ENCODE data around the gene PPP4C.

PPP4C gene

DNA sequence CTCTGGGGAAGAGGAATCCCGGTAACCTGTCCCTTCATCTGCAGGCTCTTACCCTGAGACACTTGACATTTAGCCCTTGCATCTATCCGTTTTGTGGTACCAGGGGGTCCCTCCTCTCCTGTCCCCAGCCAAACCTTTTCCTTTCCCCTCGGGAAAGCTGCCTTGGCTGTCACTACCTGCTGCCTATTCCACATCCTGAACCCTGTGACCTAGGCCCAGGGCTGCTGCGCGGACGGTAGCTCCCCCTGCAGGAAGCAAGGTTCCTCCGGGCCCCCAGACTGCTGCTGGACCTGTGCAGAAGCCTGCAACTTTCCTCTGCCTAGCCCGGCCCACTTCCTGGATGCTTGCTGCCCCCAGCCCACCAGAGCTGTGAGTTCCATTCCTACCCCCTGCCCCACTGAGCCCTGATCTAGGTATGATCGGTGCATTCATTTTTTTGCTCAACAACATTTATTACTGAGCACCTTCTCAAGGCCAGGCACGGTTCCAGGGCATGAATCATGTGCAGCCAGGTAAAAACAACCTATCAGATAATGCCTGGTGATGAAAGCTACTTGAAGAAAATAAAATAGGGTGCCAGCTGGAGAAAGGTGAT is 20.7 kb upstream of the PPP4C start:
- DNase-seq (ENCODE audit: low spot score) = peak; percentile 43

DNA sequence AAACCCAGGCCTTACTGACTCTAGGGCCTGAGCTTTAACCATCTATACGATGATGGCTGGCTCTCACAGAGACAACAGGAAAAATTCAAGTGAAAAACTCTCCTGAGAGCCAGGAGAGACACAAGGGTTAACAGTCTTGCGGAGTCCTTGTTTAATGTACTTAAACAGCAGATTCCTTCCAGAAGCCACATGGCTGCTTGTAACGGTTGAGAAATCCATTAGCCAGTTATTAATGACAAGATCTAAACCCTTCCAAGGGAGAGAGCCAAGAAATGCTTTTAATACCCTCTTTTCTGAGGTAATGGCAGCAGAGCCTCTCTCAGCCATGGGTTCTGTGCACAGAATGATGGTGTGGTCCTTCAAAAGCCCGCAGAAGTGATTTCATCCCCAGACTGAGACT is 15.4 kb upstream of the PPP4C start:
- no peak for DNase-seq (ENCODE audit: low spot score)

DNA sequence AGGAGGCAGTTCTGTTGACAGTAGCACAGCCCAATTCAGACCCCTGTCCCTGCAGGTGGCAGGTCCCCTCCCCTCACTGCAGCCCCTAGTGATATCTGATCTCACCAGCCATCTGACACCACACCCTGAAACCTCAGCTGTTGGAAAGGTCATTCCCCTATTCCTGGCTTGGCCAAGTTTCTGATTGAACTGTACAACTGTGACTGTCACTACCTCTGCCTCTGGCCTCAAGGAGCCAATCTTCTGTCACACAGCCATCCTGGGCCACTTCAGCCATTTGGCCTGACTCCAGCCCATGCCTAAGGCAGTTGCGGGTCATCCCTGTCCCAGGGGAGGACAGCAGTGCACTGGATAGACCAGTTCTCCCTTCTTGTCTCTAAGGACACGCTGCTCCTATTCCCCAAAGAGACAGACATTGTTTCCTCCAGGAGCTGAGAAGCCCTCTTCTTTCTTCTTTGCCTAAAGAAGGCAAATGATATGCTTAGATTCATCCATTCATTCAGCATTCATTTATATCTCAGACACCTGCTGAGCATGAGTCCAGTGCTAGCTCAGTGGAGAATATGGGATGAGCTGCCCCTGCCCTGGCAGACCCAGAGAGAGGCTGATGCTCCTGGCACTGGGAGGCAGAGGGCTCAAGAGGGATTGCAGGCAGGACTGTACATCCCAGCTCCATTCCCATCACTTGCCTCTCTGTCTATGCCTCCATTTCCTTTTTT is 14.8 kb upstream of the PPP4C start:
- DNase-seq (ENCODE audit: low spot score) = no peak

DNA sequence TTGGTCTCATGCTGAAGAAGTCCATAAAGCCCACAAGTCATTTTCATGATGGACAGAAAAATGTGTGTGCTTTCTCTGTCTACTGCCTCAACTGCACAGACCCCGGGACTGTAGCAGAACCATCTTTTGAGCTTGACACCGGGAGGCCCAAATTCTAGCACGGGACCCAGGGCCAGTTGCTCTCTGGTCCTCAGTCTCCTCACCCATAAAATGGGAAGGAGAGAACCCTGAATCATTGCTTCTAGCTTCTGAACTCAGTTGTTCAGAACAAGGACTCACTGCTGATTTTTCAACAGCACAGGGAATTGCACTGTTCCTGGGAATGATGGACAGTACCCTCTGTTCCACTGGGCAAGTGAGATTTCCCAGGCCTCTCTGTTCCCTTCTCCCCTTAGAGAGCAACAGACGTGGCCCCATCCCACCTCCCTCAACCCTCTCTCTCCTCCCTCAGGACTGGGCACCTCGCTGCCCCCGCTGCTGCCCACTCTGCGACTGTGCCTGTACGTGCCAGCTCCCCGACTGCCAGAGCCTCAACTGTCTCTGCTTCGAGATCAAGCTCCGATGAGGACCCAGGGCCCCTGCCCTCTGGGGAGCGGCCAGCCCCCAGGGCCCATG is 12.4 kb upstream of the PPP4C start:
- no peak for DNase-seq (ENCODE audit: low spot score)

DNA sequence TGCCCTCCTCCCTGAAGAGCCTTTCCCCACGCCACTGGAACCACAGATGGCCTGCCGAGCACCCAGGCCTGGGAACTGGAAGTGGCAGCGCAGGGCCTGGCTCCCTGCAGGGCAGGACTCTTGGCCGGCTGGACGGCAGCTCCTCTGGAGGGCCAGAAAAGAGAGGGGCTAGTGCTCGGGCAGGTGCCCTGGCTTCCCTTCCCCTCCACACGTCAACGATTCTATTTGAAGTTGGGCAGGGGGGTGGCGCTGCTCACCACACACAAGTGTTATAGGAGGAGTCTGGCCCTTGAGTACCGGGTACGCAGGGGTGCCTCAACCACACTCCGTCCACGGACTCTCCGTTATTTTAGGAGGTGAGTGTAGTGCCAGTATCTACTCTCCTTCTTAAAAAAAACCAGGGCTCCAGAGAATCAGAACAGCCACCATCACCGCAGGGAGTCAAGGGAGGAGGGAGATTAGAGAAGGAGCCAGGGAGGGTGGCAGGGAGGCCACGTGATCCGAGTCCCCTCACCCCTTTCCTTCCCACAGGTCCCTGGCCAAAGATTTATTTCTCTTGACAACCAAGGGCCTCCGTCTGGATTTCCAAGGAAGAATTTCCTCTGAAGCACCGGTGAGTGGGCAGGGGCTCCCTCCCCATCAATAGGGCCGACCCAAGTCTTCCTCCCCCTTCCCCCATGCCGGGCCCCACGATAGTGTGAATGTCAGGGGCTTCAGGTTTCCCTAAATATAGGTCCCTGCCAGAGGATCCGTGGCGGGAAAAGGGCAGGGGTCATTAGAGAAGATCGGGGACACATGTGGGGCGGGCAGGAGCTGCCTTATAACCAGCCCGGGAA is 11.7 kb upstream of the PPP4C start:
- peak; percentile 40 for DNase-seq (ENCODE audit: low spot score)

DNA sequence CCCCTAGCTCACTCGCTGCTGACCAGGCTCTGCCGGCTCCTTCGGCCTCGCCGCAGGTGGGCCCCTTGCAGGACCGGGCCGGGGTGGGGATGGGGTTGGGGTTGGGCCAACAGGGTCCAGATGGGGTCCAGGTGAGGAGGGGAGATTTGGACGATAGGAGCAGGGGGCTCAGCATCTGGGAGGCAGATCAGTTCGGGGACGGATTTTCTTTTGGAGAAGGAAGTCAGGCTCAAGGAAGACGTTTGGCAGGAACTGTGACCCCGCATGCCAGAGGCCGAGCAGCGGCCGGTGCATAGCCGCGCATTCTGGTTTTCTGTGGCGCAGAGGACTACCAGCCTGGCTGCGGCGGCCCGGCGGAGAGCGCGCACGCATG is 11.1 kb upstream of the PPP4C start:
- no peak for DNase-seq (ENCODE audit: low spot score)

DNA sequence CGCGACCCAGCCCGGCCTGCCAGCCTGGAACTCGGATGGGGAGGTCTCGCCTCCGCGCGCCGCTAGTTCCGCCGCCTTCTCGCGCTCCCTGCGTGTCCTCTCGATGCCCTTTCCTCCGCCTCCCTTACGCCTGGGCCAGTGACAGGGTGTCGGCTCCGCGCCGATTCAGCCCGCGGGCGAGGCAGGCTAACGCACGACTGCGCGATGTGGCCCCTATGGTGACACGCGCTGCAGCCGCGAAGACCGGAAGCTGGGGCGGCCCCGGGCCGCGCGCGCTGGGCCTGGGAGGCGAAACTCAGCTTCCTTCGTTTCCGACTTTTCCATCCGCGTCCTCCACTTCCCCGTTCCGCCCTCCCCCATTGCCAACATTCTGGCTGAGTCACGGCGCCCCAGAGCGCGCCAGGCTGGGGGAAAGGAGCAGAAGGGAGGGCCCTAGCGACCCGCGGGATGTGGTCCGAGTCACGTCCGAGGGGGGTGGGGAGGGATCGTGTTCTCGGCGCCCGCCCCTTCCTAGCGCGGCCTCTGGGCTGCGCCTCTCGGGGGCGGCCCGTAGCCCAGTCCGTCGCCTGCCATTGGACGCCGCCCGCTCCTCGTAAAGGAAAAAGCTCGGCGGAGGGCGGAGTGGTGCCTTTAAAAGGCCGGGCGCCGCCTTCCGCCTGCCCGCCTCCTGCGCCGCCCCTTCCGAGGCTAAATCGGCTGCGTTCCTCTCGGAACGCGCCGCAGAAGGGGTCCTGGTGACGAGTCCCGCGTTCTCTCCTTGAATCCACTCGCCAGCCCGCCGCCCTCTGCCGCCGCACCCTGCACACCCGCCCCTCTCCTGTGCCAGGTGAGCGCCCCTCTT is 10.5 kb upstream of the PPP4C start, which contains the start of gene ALDOA:
Gene ALDOA (plus strand): TSS at position 659 of the 841 bp plus-strand sequence. CDS start 1,138 bp downstream, outside the sequence.
- peak; percentile 93 for DNase-seq (ENCODE audit: low spot score)

DNA sequence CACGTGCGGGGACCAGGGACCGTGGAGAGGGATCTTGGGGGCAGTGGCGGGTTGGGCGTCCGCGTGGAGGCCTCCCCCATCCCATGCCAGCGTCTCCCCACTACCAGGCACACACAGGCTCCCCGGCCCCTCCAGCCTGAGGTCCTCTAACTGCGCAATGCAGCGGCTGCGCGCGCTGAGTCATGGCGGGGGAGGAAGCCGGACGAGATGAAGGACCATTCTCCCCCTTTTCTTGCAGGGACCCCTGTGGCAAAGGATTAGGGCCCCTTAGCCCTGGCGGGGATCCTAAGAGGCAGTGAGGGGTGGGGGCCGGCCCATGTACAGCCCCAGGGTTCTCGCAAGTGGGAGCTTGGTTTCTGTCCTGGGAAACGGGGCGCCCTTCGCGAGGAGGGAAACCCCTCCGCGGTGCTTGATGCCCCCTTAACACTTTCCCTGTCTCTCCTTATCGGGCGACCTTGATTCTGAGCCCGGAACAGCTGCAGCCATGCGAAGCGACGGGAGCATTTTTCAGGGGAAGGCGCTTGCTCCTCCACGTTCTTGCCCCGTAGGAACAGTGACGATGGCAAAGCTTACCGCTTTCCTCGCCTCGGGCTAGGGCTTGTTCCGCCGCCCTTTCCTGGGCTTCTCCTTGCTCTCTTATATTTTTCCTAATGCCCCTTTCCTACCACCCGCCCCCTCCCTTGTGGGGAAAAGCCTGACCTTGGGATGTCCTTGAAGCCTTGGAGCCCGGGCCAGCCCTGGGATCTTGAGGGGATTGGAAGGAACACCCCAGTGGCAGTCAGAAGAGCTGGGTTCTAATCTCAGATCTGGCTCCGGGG is 9.6 kb upstream of the PPP4C start:
- DNase-seq (ENCODE audit: low spot score) = peak; percentile 51

DNA sequence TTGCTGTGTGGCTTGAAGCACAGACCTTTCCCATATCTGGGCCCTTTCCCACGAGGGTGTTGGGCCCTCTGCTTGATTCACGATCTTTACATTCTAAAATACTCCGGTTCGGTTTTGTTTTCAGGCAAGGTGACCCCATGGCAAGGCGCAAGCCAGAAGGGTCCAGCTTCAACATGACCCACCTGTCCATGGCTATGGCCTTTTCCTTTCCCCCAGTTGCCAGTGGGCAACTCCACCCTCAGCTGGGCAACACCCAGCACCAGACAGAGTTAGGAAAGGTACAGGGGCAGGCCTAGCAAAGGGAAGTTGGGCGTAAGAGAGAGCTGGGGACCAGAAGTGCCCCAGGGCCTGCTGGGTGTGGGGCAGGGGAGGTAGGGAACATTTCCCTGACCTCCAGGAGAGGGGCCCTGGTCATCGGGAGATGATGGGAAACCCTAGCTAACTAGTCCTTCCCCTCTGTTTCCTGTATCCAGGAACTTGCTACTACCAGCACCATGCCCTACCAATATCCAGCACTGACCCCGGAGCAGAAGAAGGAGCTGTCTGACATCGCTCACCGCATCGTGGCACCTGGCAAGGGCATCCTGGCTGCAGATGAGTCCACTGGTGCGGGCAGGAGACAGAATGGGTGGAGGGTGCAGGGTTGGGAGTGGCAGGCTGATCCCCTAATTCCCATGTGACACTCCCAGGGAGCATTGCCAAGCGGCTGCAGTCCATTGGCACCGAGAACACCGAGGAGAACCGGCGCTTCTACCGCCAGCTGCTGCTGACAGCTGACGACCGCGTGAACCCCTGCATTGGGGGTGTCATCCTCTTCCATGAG is 8.8 kb upstream of the PPP4C start:
- DNase-seq (ENCODE audit: low spot score) = no peak

DNA sequence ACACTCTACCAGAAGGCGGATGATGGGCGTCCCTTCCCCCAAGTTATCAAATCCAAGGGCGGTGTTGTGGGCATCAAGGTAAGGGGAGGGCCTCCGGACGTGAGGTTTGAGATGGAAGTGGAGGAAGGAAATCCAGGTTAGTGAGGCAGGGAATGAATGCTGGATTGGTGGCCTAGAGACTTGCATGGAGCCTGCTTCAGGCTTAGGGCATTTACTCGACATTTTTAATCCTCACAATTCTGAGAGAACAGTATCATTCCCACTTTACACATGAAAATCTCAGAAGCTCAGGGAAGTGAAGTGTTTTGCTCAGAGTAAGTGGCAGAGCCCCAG is 8.2 kb upstream of the PPP4C start:
- no peak for DNase-seq (ENCODE audit: low spot score)

DNA sequence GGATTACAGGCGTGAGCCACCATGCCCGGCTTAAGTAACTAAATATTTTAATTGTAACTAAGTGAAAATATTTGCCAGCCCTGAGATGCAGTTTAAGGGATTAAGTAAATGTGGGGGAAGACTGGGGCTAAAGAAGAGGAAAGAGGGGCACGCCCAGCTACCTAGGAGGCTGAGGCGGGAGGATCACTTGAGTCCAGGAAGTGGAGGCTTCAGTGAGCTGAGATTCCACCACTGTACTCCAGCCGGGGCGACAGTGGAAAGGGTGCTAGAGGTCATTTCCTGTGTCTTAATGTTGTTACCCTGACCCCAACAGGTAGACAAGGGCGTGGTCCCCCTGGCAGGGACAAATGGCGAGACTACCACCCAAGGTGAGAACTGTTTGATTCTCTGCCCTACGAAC is 7.5 kb upstream of the PPP4C start:
- no peak for DNase-seq (ENCODE audit: low spot score)

DNA sequence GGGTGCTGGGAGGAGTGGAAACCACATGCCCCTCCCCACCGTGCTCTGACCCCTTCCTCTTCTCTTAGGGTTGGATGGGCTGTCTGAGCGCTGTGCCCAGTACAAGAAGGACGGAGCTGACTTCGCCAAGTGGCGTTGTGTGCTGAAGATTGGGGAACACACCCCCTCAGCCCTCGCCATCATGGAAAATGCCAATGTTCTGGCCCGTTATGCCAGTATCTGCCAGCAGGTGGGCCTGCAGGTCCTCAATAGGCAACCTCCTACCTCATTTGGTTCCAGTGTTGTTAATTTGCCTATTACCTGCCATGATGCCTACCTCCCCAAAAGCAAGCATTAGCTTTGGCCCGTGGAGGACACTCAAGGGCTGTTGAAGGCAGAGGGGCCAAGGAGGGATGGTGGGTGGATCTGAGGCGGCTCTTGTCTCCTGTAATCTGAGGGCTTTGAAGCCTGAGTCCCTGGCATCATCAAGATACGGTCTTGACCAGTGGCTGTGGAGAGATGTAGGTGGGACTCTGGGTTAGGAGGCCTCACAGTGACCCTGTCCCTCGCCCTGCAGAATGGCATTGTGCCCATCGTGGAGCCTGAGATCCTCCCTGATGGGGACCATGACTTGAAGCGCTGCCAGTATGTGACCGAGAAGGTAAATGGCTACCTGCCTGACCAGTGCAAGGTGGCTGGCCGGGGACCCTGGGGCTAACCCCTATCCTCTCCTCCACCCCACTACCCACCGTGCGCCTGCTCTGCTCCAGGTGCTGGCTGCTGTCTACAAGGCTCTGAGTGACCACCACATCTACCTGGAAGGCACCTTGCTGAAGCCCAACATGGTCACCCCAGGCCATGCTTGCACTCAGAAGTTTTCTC is 6.8 kb upstream of the PPP4C start:
- peak; percentile 68 for DNase-seq (ENCODE audit: low spot score)

DNA sequence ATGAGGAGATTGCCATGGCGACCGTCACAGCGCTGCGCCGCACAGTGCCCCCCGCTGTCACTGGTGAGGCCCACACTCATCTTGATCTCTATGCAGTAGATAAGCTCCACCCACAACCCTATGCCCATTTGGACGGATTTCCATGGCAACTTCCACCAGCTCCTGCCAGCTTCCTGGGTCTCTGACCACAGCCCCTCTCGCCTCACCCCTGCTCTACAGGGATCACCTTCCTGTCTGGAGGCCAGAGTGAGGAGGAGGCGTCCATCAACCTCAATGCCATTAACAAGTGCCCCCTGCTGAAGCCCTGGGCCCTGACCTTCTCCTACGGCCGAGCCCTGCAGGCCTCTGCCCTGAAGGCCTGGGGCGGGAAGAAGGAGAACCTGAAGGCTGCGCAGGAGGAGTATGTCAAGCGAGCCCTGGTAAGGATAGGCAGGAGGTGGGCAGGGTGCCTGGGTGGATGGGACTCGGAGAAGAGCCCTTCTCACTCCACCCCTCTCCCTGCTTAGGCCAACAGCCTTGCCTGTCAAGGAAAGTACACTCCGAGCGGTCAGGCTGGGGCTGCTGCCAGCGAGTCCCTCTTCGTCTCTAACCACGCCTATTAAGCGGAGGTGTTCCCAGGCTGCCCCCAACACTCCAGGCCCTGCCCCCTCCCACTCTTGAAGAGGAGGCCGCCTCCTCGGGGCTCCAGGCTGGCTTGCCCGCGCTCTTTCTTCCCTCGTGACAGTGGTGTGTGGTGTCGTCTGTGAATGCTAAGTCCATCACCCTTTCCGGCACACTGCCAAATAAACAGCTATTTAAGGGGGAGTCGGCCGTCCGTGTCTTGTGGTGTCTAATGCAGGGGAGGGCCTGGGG is 6.0 kb upstream of the PPP4C start:
- DNase-seq (ENCODE audit: low spot score) = no peak

DNA sequence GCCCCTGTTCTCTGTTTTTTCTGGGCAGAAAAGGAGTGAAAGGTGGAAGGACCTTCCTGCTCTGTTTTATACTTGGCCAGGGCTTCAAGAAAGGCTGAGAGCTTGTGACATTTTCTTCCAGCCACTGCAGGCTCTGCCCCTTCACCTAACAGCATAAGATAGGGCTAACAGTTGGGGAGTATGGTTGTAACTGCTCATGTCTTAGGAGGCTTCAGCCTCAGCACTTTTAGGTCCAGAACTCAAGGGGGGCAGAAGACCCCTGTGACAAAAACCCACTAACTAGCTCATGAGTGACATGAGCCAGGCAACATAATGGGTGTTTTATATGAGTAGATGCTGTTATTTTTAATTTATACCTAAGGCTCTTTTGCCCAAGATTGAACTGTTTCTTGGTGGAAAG is 5.3 kb upstream of the PPP4C start:
- no peak for DNase-seq (ENCODE audit: low spot score)

DNA sequence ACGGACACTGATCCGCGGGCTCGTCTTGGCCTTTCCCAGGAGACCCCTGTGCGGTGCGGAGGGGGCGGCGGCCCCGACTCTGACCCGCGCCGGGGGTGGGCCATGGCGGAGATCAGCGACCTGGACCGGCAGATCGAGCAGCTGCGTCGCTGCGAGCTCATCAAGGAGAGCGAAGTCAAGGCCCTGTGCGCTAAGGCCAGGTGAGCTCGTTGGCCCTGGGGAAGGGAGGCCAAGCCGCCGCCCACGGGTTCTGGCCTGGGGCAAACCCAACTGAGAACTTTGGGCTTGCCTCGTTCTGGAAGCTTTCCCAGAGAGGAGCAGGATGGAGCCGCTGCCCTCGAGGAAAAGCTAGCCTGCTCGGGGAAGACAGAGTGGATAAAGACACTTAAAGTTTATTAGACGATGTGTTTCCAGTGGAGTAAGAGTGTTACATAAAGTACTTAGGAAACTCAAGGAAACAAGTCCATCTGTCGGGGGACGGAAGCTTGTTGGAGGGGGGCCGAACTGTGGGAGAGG is 540 bp downstream of the PPP4C start:
- DNase-seq (ENCODE audit: low spot score) = no peak

DNA sequence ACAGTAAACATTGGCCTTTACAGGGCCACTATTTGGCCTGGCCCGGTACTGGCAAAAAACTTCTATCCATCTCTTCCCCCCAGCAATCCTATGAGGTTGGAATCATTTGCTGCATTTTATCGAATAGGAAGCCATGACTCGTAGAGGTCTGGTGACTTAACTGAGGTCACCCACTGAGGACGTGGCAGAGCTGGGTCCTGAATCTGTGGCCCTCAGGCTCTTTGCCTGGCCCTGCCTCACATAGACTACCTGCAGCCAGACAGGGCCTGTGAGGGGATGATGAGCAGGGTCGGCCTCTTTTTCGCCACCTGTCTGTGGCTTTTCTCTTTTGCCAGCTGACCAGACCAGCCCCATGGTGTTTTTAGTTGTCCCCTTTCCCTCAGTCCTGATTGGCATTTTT is 1.9 kb downstream of the PPP4C start:
- no peak for DNase-seq (ENCODE audit: low spot score)

DNA sequence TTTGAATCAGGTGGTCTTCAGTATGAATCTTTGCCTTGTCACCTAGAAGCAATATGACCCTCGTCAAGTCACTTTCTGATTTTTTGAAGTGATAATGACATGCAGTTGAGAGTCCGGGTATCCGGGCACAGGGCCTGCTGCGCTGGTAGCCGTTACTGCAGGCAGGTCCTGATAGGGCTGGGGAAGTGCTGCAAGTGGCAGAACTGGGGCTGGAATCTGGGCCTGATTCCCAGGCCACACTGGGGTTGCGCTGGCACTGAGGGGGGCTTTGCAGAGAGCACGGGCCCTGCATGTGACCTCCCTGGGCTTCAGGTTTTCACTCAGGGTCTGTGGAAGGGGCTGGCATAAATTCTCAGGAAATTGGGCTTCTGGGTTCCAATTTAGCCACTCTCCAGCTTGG is 3.0 kb downstream of the PPP4C start:
- no peak for DNase-seq (ENCODE audit: low spot score)

DNA sequence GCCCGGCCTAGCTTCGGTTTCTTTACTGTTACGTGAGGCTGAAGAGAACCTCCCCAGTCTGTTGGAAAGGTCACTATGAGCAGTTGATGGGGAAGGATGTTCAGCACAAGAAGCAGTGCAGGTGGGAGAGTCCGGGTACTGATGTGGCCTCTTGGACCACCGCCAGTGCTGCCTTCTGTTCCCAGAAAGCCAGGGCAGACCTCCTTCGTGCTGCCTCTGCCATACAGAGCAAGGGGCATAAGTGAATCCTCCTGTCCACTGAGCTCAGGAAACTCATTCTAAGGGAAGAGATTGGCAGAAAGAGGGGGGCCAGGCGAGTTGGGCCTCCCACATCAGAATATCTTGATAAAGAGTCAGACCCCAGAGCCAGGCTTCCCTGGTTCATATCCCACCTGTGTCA is 3.7 kb downstream of the PPP4C start:
- DNase-seq (ENCODE audit: low spot score) = no peak
